ENCODE measurements around the gene ARHGAP45.
"Not testable (repeated sequence)": the region's sequence is repeated elsewhere in the genome, so short reads cannot be mapped to it uniquely, and the experiment has no call there.

ARHGAP45 gene

GRCh38 chr19:1123885-1124677, 57.1 kb downstream of the ARHGAP45 start:
- no peak for DNase-seq (ENCODE audit: low read depth)
- no peak overlapping the region for H3K4me3 ChIP-seq (ENCODE audit: low read depth, low read length)

GRCh38 chr19:1125601-1126467, 58.9 kb downstream of the ARHGAP45 start:
- no peak overlapping the region for H3K4me3 ChIP-seq (ENCODE audit: low read depth, low read length)
- DNase-seq (ENCODE audit: low read depth) = no peak

- no peak overlapping the region for H3K4me3 ChIP-seq (ENCODE audit: low read depth, low read length)
- DNase-seq (ENCODE audit: low read depth) = no peak
Measured at GRCh38 chr19:1126984-1127760, 60.2 kb downstream of the ARHGAP45 start.

- no peak for DNase-seq (ENCODE audit: low read depth)
- H3K4me3 ChIP-seq (ENCODE audit: low read depth, low read length) = no peak overlapping the region
Measured at GRCh38 chr19:1128106-1128505, 61.1 kb downstream of the ARHGAP45 start.

- not testable (repeated sequence) for H3K4me3 ChIP-seq (ENCODE audit: low read depth, low read length); DNase-seq (ENCODE audit: low read depth)
Measured at GRCh38 chr19:1129084-1129483, 62.1 kb downstream of the ARHGAP45 start.

GRCh38 chr19:1129535-1129934, 62.6 kb downstream of the ARHGAP45 start:
- H3K4me3 ChIP-seq (ENCODE audit: low read depth, low read length) = no peak overlapping the region
- no peak for DNase-seq (ENCODE audit: low read depth)

GRCh38 chr19:1130771-1131717, 64.1 kb downstream of the ARHGAP45 start:
- DNase-seq (ENCODE audit: low read depth) = no peak
- H3K4me3 ChIP-seq (ENCODE audit: low read depth, low read length) = peak overlapping the region; percentile 72

GRCh38 chr19:1131718-1132551, 65.0 kb downstream of the ARHGAP45 start:
- H3K4me3 ChIP-seq (ENCODE audit: low read depth, low read length) = peak overlapping the region; percentile 72
- peak; percentile 58 for DNase-seq (ENCODE audit: low read depth)

- DNase-seq (ENCODE audit: low read depth) = no peak
Measured at GRCh38 chr19:1132552-1133383, 65.8 kb downstream of the ARHGAP45 start.

GRCh38 chr19:1133471-1133929, 66.5 kb downstream of the ARHGAP45 start:
- DNase-seq (ENCODE audit: low read depth) = no peak
- H3K4me3 ChIP-seq (ENCODE audit: low read depth, low read length) = no peak overlapping the region

More at GRCh38 chr19:1132552-1133383, 65.8 kb downstream of the ARHGAP45 start:
- peak overlapping the region; percentile 72 for H3K4me3 ChIP-seq (ENCODE audit: low read depth, low read length)

GRCh38 chr19:1134431-1134830, 67.5 kb downstream of the ARHGAP45 start:
- H3K4me3 ChIP-seq (ENCODE audit: low read depth, low read length) = no peak overlapping the region
- DNase-seq (ENCODE audit: low read depth) = no peak

- no peak overlapping the region for H3K4me3 ChIP-seq (ENCODE audit: low read depth, low read length)
- no peak for DNase-seq (ENCODE audit: low read depth)
Measured at GRCh38 chr19:1135454-1135853, 68.5 kb downstream of the ARHGAP45 start.

GRCh38 chr19:1136201-1136600, 69.2 kb downstream of the ARHGAP45 start:
- H3K4me3 ChIP-seq (ENCODE audit: low read depth, low read length) = no peak overlapping the region
- DNase-seq (ENCODE audit: low read depth) = no peak
